ENCODE measurements around the gene TMIGD3. TPM values are rescaled to one million over a fixed set of nuclear protein-coding genes. Genes with fewer than 3 reads are reported as not detected.

The TMIGD3 gene
- total and polyA plus RNA-seq, 2 donors (not counting 1 experiment from before 2014, with no cell fraction given) = 0.19 TPM; not detected in 1

GRCh38 chr1:111486431-111486830 lies 17.0 kb downstream of the TMIGD3 start:
- Mint-ChIP-seq H3K27me3 (no peaks in the 10 kb centered on the region), H3K4me3 (no peak overlapping the region), H3K27ac (no peak overlapping the region), H3K9me3 (ENCODE audit: insufficient read depth) (no peaks in the 10 kb centered on the region), H3K4me1 (peaks cover 21% of the 10 kb centered on the region)
- Histone ChIP-seq H4K20me1 (ENCODE audit: control insufficient read depth, insufficient read depth, low read length, poor library complexity, severe bottlenecking) (no peaks in the 10 kb centered on the region), H3K27me3 (replicated peaks in 1 of 4; ENCODE audit: control extremely low read depth in 1 of 4, control insufficient read depth in 3 of 4, insufficient read depth in 4 of 4, low read length in 3 of 4) (no peaks in the 10 kb centered on the region), H3K4me3 (ENCODE audit: control extremely low read depth in 1 of 5, extremely low read depth in 1 of 5, insufficient read depth in 1 of 5, low read depth in 2 of 5, low read length in 4 of 5) (no peak overlapping the region), H3K4me2 (replicated peaks; ENCODE audit: low read depth, low read length, poor library complexity, severe bottlenecking) (no peak overlapping the region), H3K9ac (ENCODE audit: low read length) (no peak overlapping the region), H2AFZ (ENCODE audit: insufficient read depth, low read depth, low read length, poor library complexity, severe bottlenecking) (no peak overlapping the region), H3K9me3 (ENCODE audit: control extremely low read depth in 1 of 3, control insufficient read depth in 2 of 3, insufficient read depth in 1 of 3, low read length in 2 of 3) (no peaks in the 10 kb centered on the region), H3K4me1 (ENCODE audit: control insufficient read depth in 2 of 2, insufficient read depth in 2 of 2, low read length in 2 of 2) (peaks cover 4 to 6% of the 10 kb centered on the region in 2 donors), H3K79me2 (ENCODE audit: control insufficient read depth, insufficient read depth, low read length) (no peaks in the 10 kb centered on the region), H3K36me3 (replicated peaks in 1 of 2; ENCODE audit: control extremely low read depth in 1 of 2, control insufficient read depth in 1 of 2, extremely low read depth in 1 of 2, insufficient read depth in 2 of 2, low read length in 1 of 2) (no peaks in the 10 kb centered on the region), H3K27ac (ENCODE audit: low read length in 2 of 2) (no peak overlapping the region)
- intact Hi-C loops (cut with micrococcal nuclease) = no loop called here
- POLR2A ChIA-PET = no interaction called here
- CTCF ChIA-PET = interaction anchor here (0.6 to 14.7 kb wide), 8 partner anchors 12 to 765 kb away, joined by 3 to 276 read pairs (median 3); partner anchors contain the start of genes ADORA3 and TMIGD3
- DNase-seq = no peak
- no peak for TF ChIP-seq EZH2 (IDR thresholded peaks at IDR 0.05; ENCODE audit: borderline replicate concordance, insufficient read depth, low read depth, low read length, poor library complexity, severe bottlenecking)
- TF ChIP-seq, protein P1, sequence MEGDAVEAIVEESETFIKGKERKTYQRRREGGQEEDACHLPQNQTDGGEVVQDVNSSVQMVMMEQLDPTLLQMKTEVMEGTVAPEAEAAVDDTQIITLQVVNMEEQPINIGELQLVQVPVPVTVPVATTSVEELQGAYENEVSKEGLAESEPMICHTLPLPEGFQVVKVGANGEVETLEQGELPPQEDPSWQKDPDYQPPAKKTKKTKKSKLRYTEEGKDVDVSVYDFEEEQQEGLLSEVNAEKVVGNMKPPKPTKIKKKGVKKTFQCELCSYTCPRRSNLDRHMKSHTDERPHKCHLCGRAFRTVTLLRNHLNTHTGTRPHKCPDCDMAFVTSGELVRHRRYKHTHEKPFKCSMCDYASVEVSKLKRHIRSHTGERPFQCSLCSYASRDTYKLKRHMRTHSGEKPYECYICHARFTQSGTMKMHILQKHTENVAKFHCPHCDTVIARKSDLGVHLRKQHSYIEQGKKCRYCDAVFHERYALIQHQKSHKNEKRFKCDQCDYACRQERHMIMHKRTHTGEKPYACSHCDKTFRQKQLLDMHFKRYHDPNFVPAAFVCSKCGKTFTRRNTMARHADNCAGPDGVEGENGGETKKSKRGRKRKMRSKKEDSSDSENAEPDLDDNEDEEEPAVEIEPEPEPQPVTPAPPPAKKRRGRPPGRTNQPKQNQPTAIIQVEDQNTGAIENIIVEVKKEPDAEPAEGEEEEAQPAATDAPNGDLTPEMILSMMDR (IDR thresholded peaks at IDR 0.05) = no peak
- ATAC-seq (ENCODE audit: low read depth) = no peak
- WGBS (ENCODE audit: insufficient coverage) = 100% methylated on average over 4 of the region's 7 CpGs

DNA sequence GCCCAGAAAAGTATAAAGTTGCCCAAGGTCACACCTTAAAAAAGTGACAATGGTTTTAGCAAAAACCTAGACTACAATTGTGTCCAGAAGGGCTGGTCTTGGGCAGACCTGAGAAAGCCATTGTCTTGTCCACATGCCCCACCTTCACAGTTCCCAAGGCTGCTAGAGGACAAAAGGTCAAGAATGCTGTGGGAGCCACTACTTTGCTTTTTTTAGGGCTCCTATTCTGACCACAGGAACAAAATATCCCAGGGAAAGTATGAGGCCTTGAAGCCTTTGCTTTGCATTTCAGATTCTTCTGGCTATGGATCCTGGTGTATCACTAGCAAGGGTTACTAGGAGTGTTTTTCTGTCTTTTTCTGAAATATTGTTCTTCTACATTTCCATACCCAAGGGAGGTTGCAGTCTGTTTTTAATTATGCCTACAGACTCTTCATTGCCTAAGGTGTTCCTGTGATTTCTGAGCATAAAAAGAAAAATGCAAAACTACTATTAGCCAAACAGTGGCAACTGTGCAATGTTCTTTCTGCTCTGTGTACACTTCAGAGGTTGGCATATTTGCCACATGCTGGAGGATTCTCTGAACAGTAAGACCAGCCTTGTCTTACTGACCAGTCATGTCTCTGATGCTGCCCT lies 18.9 kb downstream of the TMIGD3 start:
- H3K27ac ChIP-seq (ENCODE audit: low read length in 2 of 2) = no peak overlapping the region
- no peak overlapping the region for H3K4me2 ChIP-seq (replicated peaks; ENCODE audit: low read depth, low read length, poor library complexity, severe bottlenecking)
- no peak overlapping the region for H3K9ac ChIP-seq (ENCODE audit: low read length)
- H3K9me3 Mint-ChIP-seq (ENCODE audit: insufficient read depth) = no peaks in the 10 kb centered on the region
- H4K20me1 ChIP-seq (ENCODE audit: control insufficient read depth, insufficient read depth, low read length, poor library complexity, severe bottlenecking) = no peaks in the 10 kb centered on the region
- ATAC-seq (ENCODE audit: low read depth) (no peak), DNase-seq (no peak)
- H3K27ac Mint-ChIP-seq = no peak overlapping the region
- no peaks in the 10 kb centered on the region for H3K9me3 ChIP-seq (ENCODE audit: control extremely low read depth in 1 of 3, control insufficient read depth in 2 of 3, insufficient read depth in 1 of 3, low read length in 2 of 3)
- no peaks in the 10 kb centered on the region for H3K36me3 ChIP-seq (replicated peaks in 1 of 2; ENCODE audit: control extremely low read depth in 1 of 2, control insufficient read depth in 1 of 2, extremely low read depth in 1 of 2, insufficient read depth in 2 of 2, low read length in 1 of 2)
- no peaks in the 10 kb centered on the region for H3K79me2 ChIP-seq (ENCODE audit: control insufficient read depth, insufficient read depth, low read length)
- no peaks in the 10 kb centered on the region for H3K27me3 ChIP-seq (replicated peaks in 1 of 4; ENCODE audit: control extremely low read depth in 1 of 4, control insufficient read depth in 3 of 4, insufficient read depth in 4 of 4, low read length in 3 of 4)
- ChIA-PET POLR2A (no interaction called here), CTCF (interaction anchor here (0.7 to 14.7 kb wide), 5 partner anchors 10 to 283 kb away, joined by 3 to 276 read pairs (median 32); partner anchors contain the start of genes ADORA3 and TMIGD3)
- intact Hi-C loops (cut with micrococcal nuclease) = no loop called here
- no peak overlapping the region for H3K4me3 ChIP-seq (ENCODE audit: control extremely low read depth in 1 of 5, extremely low read depth in 1 of 5, insufficient read depth in 1 of 5, low read depth in 2 of 5, low read length in 4 of 5)
- no peak overlapping the region for H2AFZ ChIP-seq (ENCODE audit: insufficient read depth, low read depth, low read length, poor library complexity, severe bottlenecking)
- peaks cover 18 to 22% of the 10 kb centered on the region in 2 donors for H3K4me1 ChIP-seq (ENCODE audit: control insufficient read depth in 2 of 2, insufficient read depth in 2 of 2, low read length in 2 of 2)
- H3K4me1 Mint-ChIP-seq = peaks cover 28% of the 10 kb centered on the region
- TF ChIP-seq EZH2 (IDR thresholded peaks at IDR 0.05; ENCODE audit: borderline replicate concordance, insufficient read depth, low read depth, low read length, poor library complexity, severe bottlenecking) = no peak
- TF ChIP-seq, protein P1 (IDR thresholded peaks at IDR 0.05) = no peak
- no peak overlapping the region for H3K4me3 Mint-ChIP-seq
- H3K27me3 Mint-ChIP-seq = no peaks in the 10 kb centered on the region
